Amniotic stem cell (primary cell): ENCODE data around the gene NTHL1.

Experiments used
- DNase-seq: peaks from one replicate; lab custom pipeline; 2025; lab: John Stamatoyannopoulos, UW

Gene NTHL1

DNA sequence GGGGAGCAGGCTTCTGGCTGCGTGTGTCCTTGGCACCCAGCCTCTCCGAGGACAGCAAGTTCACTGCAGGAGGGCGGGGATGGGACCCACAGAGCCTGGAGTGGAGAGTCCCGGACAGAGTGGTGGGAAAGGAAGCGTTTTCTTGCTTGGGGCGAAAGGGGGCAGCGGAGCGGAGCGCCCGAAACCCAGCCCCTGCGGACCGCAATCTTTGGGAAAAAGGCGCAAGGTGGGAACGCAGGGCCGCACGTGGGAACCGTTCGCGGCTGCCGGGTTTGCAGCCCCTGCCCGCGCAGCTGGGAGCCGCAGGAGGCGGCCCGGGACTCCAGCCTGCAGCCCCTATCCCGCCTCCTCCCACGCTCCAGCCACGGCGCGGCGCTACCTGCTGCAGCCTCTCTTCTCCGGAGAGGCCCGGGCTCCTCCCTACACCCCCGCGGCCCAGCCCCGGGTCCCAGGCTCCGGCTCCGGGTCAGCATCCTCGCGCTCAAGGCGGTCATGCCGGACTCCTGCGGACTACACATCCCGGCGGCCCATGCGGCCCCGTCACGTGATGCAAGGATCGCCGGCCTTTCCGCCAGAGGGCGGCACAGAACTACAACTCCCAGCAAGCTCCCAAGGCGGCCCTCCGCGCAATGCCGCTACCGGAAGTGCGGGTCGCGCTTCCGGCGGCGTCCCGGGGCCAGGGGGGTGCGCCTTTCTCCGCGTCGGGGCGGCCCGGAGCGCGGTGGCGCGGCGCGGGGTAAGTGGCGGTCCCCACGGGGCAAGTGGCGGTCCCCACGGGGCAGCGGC, at the start of gene NTHL1, which contains the start of gene TSC2:
Gene NTHL1, minus strand, starts transcription at position 505 of the 786 bp plus-strand sequence. Its CDS starts 11 bp downstream, at position 494.
Gene TSC2, plus strand, starts transcription at position 656 of the 786 bp plus-strand sequence. CDS start 631 bp downstream, outside the sequence.
- peak; percentile 91 for DNase-seq

DNA sequence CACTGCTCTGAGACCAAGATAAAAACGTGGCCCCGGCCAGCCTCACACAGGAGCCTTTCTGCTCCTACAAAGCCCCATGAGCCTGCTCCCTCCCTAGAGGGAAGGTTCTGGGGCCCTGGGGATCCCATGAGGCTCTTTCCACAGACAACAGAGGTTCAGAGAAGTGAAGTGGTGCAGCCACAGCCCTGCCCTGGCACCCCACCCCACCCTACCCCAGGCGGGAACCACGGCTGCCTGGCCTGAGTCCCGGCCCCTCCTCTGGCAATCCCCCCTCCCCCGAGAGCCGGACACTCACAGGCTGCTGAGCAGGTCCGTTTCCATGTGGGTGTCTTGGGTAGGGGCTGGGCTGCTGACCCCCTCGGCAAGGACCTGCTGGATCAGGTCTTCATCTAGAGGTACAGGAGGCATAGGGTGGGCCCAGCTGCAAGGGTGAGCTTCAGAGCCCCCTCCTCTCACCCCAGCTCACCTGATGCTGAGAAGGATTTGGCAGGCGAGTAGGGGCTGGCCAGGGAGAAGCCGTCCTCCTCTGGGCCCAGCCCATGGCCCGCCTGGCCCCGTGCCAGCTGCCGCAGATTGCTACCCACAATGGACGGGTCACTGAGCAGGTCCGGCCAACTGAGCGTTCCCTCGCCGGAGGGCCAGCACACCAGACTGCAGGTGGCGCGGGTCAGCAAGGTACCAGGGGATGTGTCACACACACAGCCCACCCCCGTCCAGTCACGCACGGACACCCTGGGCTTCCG, 49.4 kb upstream of the NTHL1 start:
- DNase-seq = no peak

DNA sequence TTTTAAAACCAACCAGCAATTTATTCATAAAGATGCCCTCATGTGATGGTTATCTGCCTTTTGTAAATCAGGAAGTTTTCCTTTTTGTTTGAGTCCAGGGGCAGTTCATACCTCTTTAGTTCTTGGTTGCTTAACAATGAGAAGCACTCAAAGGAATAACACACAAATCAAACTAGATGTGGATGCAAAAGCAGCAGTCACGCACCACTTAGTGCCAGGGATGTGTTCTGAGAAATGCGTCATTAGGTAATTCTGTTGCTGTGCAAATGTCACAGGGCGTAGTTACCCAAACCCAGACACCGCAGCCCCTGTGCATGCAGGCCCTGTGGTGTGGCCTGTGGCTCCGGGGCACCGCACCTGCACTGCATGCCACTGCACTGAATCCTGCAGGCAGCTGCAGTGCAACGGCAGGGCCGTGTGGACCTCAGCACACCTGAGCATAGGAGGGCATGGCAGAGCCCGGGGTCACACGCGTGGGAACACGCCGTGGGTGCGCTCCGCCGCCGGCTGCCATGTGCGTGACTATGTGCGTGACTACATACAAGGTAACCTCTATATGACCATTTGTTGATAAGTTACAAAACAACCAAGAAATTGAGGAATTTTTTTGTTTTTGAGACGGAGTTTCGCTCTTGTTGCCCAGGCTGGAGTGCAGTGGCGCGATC, 48.4 kb upstream of the NTHL1 start:
- DNase-seq = no peak

DNA sequence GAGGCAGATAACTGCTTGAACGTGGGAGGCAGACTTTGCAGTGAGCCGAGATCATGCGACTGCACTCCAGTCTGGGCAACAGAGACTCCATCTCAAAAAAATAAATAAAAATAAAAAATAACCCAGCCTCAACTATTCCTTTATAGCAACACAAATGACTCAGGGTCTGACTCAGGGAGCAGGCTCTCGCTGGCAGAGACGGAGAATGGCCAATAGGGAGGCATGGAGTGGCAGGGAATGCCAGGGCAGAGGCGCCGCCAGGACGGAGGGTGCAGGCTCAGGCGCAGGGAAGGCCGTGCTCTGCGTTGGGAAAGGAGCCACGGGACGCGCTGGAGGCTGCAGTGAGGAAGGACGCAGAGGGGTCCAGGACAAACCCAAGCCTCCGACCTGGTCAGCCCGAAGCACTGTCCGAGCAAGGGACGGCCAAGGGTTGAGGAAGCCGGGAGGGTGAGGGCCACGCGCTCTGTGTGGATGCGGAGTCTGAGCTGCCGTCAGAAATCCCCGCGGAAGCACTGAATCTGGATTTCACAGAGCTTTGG, 47.8 kb upstream of the NTHL1 start:
- no peak for DNase-seq

DNA sequence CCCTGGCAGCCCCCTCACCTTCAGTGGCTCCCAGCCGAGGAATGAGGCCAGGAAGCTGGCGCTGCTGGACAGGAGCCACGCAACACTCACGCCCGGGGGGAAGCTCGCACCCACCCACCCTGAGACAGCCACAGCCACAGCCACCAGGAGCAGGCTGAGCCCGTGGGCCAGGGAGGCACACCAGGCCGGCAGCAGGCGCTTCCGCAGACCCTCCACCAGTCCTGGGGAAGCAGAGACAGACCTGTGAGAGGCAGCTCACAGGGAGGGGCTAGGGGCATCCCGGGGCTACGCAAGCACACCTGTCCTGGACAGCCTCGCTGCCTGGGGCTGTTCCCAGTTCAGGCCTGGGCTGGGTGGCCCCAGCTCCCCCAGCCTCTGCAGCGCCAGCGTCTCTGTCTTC, 46.2 kb upstream of the NTHL1 start:
- no peak for DNase-seq

DNA sequence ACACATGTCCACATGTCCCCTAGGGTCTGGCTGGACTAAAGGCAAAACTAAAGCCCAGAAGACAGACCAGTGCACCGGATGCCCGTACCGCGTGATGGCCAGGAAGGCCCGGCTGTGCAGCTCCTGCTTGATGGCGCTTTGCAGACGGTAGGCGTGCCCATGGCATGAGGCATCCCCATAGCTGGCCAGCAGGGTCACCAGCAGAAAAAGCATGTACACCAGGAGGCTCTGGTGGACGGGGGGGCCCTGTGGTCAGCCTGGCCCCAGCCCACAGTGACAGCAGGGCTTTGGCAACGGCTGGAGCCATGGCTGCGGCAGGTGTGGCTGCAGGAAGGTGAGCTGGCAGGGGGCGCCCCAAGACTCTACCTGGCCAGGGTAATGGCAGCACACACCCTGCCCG, 45.2 kb upstream of the NTHL1 start:
- no peak for DNase-seq

DNA sequence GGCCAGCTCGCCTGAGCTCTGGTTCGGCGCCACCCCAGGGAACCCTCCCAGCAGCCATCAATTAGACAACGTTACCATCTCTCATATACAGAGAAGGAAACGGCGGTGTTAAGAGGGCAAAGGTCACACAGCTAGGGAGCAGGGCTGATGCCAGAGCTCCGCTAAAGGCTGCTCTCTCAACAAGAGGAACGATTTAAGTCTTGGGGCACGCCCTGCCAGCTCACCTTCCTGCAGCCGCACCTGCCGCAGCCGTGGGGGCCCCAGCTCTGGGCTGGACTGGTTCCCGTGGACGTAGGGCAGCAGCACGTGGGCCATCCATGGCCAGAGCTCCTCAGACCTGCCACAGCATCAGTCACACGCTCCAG, 44.6 kb upstream of the NTHL1 start:
- DNase-seq = no peak

DNA sequence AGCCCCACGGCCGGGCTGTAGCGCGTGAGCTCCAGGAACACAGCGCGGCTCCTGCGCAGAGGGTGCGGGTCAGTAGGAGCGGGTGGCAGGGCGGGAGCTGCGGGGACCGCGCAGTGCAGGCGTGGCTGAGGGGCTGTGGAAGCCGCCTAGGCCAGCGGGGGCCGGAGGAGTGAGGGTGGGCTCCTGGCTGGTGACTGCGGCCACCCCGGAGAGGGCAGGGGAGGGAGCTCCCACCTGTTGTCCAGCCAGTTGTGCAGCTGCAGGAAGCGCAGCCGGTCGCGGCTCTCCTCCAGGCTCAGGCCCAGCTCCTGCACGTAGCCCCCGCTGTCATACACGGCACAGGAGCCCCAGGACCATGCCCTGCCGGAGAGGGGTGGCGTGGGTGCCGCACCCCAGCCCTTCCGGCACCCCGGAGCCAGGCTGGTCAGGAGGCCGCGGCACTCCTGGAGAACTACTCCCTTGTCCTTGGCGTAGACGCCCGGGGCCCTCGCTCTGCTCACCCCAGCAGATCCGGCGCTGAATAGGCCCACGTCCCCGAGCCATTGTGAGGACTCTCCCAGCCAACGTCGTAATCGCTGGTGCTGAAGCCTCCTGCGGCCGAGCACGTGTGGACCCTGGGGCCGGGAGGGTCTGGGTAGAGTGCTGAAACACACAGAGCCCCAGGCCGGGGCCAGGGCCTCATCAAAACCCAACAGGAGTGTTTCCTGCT, 44.1 kb upstream of the NTHL1 start:
- DNase-seq = no peak

DNA sequence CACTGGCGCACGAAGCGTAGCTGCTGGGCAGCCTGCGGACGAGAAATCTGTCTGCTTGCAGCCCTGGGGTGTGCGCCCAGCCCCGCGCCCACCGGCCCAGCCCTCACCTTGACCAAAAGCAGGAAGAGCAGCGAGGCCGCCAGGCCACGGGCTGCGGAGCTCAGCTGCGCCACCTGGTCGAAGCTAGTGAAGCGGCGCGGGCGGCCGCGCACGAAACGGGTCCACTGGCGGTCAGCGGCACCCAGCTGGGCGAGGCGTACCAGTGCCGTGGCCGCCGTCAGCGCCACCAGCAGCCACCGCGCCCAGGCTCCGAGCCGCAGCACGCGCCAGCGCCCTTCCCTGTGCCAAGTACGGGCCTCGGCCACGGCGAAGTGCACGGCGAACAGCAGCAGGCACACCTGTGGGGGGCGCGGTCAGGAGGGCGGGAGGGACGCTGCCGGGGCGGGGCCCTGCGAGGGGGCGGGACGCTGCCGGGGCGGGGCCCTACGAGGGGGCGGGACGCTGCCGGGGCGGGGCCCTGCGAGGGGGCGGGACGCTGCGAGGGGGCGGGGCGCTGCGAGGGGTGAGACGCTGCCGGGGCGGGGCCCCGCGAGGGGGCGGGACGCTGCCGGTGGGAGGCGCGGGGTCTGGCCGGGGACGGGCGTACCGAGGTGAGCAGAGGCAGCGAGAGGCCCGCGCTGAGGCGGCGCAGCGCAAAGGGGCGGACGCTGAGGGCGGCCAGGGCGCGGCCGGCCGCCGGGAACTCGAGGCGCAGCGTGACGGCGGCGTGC, 43.3 kb upstream of the NTHL1 start:
- DNase-seq = no peak

DNA sequence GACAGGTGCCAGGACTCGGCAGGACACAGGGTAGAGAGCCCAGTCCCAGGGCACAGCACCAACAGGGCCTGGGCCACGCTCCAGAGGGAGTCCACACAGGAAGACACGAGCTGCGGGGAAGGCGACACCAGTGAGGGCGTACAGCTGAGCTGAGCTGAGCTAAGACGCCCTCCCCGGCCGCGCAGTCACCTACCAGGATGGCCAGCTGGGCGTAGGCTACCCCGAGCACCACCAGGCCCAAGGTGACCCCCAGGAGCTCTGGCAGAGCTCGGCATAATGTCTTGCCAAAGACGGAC, 42.8 kb upstream of the NTHL1 start:
- no peak for DNase-seq

DNA sequence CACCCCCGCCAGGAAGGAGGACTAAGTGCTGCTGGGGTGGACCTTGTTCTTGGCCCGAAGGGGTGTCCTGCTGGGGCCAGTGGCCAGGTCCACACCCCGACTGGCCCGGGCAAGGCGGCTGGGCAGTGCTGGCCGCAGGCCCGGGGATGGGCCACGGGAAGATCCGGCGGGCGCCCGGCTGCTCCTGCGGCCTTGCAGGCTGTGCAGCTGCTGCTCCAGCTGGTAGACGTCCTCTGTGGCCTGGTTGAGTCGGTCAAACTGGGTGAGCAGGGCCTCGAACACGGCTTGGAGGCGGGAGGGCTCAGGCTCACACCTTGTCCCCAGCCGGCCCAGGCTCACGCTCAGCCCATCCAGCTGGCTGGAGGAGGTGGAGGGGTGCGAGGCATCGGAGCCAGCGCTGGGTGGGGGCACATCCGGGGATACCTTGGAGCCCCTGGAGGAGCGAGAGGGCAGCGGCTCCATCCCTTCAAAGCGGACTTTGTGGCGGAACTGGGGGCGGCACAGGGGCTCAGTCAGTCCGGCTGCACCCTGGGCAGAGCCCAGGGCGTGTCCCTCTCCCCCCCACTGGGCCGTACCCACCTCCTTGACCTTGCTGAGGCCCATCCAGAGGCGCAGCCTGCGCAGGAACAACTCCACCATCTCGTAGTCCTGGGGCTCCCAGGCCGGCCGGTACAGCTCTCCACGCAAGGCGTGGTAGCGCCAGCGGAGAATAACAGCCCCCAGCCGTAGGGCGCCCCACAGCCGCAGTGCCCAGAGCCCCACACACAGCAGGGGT, 42.3 kb upstream of the NTHL1 start:
- DNase-seq = no peak

DNA sequence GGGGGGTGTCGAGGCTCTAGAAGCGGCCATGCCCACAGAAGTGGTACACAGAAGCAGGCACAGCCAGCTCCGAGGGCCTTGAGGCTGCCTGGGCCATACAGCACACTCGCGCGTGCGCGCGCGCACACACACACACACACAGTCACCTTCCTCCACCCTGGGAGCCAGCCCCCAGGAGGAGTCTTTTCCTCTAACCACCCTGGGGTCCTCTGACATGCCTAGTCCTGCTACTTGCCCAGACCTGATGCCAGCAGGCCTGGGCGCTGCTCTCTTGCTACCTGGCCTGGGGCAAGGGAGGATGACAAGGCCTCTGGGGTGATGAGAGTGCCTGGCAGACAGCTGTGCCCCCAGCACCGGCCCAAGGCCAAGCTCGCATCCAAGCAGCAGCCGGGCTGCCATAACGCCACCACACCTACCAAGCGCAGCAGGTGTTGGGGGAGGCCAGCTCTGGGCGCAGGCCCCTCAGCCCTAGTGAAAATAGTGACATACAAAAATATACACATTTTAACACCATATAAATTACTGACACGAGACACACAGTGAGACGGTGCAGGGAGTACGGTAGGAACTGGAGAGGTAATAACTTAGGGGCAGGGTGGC, 41.2 kb upstream of the NTHL1 start:
- DNase-seq = no peak

DNA sequence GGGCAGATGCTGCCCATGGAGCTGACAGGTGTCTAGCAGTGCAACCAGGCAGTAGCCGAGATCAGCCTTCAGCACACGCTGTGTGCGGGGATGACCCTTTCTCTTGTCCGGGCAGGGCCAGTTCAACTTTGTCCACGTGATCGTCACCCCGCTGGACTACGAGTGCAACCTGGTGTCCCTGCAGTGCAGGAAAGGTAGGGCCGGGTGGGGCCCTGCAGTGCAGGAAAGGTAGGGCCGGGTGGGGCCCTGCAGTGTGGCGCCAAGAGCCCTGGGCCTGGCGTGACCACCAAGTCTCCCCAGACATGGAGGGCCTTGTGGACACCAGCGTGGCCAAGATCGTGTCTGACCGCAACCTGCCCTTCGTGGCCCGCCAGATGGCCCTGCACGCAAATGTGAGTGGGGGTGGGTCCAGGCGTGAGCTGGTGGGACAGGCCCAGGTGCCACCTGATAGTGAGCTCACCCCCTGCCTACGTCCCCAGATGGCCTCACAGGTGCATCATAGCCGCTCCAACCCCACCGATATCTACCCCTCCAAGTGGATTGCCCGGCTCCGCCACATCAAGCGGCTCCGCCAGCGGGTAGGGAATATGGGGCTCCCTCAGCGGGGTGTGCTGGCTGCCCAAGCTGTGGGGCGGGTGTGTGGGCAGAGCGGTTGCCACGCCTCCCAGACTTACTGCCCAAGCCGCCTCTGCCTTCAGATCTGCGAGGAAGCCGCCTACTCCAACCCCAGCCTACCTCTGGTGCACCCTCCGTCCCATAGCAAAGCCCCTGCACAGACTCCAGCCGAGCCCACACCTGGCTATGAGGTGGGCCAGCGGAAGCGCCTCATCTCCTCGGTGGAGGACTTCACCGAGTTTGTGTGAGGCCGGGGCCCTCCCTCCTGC, 40.4 kb upstream of the NTHL1 start:
- no peak for DNase-seq

DNA sequence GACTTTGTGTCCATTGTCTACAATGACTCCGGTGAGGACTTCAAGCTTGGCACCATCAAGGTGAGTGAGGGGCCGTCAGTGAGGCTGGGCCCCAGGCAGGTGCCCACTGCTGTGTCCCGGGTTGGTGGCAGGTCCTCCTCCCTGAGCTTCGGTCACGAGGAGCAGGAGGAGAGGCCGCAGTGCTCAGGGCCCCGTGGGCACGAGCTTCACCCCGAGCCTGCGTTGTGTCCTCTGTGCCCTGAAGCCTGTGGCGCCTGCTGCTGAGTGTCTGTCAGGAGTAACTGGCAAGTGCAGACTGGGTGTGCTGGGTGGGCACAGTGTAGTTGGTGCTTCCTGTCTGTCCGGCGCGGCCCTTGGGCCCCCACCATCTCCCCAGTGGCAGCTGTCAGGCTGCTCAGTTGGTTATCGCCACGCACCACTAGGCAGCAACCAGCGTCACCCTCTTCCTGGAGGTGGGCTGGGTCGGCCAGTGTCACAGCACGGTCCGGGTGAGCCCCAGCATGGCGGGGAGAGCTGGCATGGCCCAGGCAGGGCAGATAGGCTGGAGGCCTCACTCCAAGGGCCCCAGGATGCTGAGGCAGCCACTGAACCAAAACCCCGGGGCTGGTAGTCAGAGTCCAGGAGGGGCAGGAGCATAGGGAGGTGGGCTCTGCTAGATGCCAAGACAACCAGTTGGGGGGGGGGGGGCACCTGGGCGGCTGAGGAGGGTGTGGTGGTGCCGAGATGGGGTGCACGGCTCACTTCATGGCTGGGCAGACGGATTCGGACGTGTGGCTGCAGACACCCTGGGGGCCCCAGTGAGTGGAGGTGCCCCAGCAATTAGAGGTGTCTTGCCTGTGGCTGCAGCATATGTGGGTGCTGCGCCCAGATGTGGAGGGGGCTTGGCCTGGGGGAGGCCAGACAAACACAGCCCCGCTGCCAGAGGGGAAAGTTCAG, 39.4 kb upstream of the NTHL1 start:
- no peak for DNase-seq

DNA sequence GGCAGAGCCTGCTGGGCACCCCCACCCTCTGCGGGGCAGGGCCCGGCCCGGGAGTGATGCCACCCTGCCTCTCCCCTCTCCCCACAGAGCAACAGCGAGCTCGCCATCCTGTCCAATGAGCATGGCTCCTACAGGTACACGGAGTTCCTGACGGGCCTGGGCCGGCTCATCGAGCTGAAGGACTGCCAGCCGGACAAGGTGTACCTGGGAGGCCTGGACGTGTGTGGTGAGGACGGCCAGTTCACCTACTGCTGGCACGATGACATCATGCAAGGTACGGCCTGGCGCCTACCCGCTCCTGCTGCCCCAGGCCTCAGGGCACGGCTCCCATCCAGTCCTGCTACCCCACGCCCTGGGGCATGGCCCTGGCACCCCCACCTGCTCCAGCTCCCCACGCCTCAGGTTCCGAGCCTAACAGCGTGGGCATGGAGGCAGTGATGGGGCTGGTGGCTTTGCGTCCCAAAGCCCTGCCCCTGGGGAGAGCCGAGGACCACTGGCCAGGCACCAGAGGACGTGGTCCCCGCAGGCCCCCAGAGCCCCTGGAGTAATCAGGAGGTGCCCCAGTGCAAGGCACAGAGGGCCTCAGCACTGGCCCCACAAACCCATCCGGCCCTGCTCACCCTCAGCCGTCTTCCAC, 38.6 kb upstream of the NTHL1 start:
- DNase-seq = no peak

DNA sequence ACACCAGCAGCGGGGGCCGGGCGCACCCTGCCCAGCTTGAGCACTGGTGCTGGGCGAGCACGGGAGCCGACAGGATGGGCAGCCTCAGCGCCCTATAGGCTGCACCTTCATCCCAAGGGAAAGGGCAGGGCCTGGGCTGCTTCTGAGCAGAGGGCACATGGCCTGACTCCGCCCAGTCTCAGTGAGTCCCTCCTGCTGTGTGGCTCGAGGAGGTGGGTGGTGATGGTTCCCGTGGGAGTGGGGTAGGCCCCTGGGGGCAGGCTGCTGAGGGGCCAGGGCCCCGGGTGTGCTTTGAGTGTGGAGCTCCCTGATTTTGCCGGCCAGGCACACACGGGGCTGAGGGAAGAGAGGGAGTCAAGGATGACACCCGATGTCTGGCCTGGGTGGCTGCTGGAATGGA, 38.0 kb upstream of the NTHL1 start:
- DNase-seq = no peak

DNA sequence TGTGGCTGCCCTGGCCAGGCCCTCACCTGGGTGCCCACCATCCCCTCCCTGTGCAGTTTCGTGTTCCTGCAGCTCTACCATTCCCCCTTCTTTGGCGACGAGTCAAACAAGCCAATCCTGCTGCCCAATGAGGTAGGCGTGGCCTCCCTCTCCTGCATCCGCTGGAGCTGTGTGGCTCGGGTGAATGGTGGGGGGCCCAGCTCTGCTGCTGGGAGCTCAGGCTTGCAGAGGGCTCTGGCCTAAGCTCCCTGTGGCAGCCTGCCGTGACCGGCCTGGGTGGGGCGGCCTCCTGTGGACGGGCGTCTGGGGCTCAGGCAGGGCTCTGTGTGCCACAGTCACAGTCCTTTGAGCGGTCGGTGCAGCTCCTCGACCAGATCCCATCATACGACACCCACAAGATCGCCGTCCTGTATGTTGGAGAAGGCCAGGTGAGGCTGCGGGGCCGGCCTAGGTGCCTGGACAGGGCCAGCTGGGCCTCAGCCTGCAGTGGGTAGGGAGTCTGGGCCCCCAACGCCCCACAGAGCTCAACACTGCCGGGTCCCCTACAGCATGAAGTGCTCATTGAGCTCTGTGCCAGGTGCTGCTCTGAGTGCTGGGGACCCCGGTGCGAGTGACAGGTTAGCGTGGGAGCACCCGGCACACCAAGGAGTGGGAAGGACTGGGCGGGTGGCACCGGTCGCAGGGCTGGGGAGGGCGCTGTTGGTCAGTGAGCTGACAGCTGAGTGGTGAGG, 37.4 kb upstream of the NTHL1 start:
- DNase-seq = no peak
